Measurements from ENCODE around the gene HECA.

HECA gene

GRCh38 chr6:139184459-139184858 lies 49.6 kb downstream of the HECA start:
- Histone ChIP-seq H3K36me3 (ENCODE audit: low read depth) (no peaks in the 10 kb centered on the region; the same call in 1 of the 2 replicates), H3K9me3 (ENCODE audit: severe bottlenecking) (no peaks in the 10 kb centered on the region), H3K27ac (ENCODE audit: poor library complexity, severe bottlenecking) (no peak overlapping the region), H3K27me3 (ENCODE audit: insufficient read depth, poor library complexity, severe bottlenecking) (no peaks in the 10 kb centered on the region), H3K4me3 (ENCODE audit: severe bottlenecking) (no peak overlapping the region), H3K4me1 (ENCODE audit: insufficient read depth, poor library complexity, severe bottlenecking) (no peaks in the 10 kb centered on the region)
- no peak for TF ChIP-seq CTCF (IDR thresholded peaks at IDR 0.05; ENCODE audit: poor library complexity, severe bottlenecking)
- no peak for ATAC-seq (ENCODE audit: low read depth)
- DNase-seq (ENCODE audit: low spot score): no peak

- H3K27me3 ChIP-seq (ENCODE audit: insufficient read depth, poor library complexity, severe bottlenecking): no peaks in the 10 kb centered on the region
- ATAC-seq (ENCODE audit: low read depth) (no peak), DNase-seq (ENCODE audit: low spot score) (no peak)
- no peak overlapping the region for H3K27ac ChIP-seq (ENCODE audit: poor library complexity, severe bottlenecking)
- H3K4me3 ChIP-seq (ENCODE audit: severe bottlenecking): no peak overlapping the region
- no peaks in the 10 kb centered on the region for H3K9me3 ChIP-seq (ENCODE audit: severe bottlenecking)
- no peak for TF ChIP-seq CTCF (IDR thresholded peaks at IDR 0.05; ENCODE audit: poor library complexity, severe bottlenecking)
- H3K36me3 ChIP-seq (ENCODE audit: low read depth): no peaks in the 10 kb centered on the region; the same call in 1 of the 2 replicates
- H3K4me1 ChIP-seq (ENCODE audit: insufficient read depth, poor library complexity, severe bottlenecking): no peaks in the 10 kb centered on the region
Measured at GRCh38 chr6:139186242-139186641, 51.4 kb downstream of the HECA start.

- Histone ChIP-seq H3K4me1 (ENCODE audit: insufficient read depth, poor library complexity, severe bottlenecking) (no peaks in the 10 kb centered on the region), H3K9me3 (ENCODE audit: severe bottlenecking) (no peaks in the 10 kb centered on the region), H3K36me3 (ENCODE audit: low read depth) (no peaks in the 10 kb centered on the region), H3K27ac (ENCODE audit: poor library complexity, severe bottlenecking) (no peak overlapping the region), H3K27me3 (ENCODE audit: insufficient read depth, poor library complexity, severe bottlenecking) (no peaks in the 10 kb centered on the region), H3K4me3 (ENCODE audit: severe bottlenecking) (no peak overlapping the region)
- ATAC-seq (ENCODE audit: low read depth) (no peak), DNase-seq (ENCODE audit: low spot score) (no peak)
- no peak for TF ChIP-seq CTCF (IDR thresholded peaks at IDR 0.05; ENCODE audit: poor library complexity, severe bottlenecking)
Measured at GRCh38 chr6:139186692-139187091, 51.8 kb downstream of the HECA start.

- TF ChIP-seq CTCF (IDR thresholded peaks at IDR 0.05; ENCODE audit: poor library complexity, severe bottlenecking): no peak
Measured at GRCh38 chr6:139187489-139187888, 52.6 kb downstream of the HECA start.

GRCh38 chr6:139189665-139190064 lies 54.8 kb downstream of the HECA start:
- H3K27me3 ChIP-seq (ENCODE audit: insufficient read depth, poor library complexity, severe bottlenecking): no peaks in the 10 kb centered on the region
- H3K27ac ChIP-seq (ENCODE audit: poor library complexity, severe bottlenecking): no peak overlapping the region
- no peaks in the 10 kb centered on the region for H3K9me3 ChIP-seq (ENCODE audit: severe bottlenecking)
- ATAC-seq (ENCODE audit: low read depth) (no peak), DNase-seq (ENCODE audit: low spot score) (no peak)
- no peaks in the 10 kb centered on the region for H3K4me1 ChIP-seq (ENCODE audit: insufficient read depth, poor library complexity, severe bottlenecking)
- no peaks in the 10 kb centered on the region for H3K36me3 ChIP-seq (ENCODE audit: low read depth)
- TF ChIP-seq CTCF (IDR thresholded peaks at IDR 0.05; ENCODE audit: poor library complexity, severe bottlenecking): no peak
- H3K4me3 ChIP-seq (ENCODE audit: severe bottlenecking): no peak overlapping the region

More at GRCh38 chr6:139187489-139187888, 52.6 kb downstream of the HECA start:
- Histone ChIP-seq H3K4me1 (ENCODE audit: insufficient read depth, poor library complexity, severe bottlenecking) (no peaks in the 10 kb centered on the region), H3K27ac (ENCODE audit: poor library complexity, severe bottlenecking) (no peak overlapping the region), H3K9me3 (ENCODE audit: severe bottlenecking) (no peaks in the 10 kb centered on the region), H3K36me3 (ENCODE audit: low read depth) (no peaks in the 10 kb centered on the region), H3K4me3 (ENCODE audit: severe bottlenecking) (no peak overlapping the region), H3K27me3 (ENCODE audit: insufficient read depth, poor library complexity, severe bottlenecking) (no peaks in the 10 kb centered on the region)
- DNase-seq (ENCODE audit: low spot score) (no peak), ATAC-seq (ENCODE audit: low read depth) (no peak)
